ENCODE results near the gene TYR.
"Not testable (repeated sequence)": the region's sequence is repeated elsewhere in the genome, so short reads cannot be mapped to it uniquely, and the experiment has no call there.

Gene TYR

DNA sequence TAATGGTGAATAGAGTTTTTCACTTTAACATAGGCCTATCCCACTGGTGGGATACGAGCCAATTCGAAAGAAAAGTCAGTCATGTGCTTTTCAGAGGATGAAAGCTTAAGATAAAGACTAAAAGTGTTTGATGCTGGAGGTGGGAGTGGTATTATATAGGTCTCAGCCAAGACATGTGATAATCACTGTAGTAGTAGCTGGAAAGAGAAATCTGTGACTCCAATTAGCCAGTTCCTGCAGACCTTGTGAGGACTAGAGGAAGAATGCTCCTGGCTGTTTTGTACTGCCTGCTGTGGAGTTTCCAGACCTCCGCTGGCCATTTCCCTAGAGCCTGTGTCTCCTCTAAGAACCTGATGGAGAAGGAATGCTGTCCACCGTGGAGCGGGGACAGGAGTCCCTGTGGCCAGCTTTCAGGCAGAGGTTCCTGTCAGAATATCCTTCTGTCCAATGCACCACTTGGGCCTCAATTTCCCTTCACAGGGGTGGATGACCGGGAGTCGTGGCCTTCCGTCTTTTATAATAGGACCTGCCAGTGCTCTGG is at the start of gene TYR:
TYR (plus strand) TSS at position 185 of the 541 bp plus-strand sequence; CDS start at position 264, 79 bp downstream.
- DNase-seq, result no peak

DNA sequence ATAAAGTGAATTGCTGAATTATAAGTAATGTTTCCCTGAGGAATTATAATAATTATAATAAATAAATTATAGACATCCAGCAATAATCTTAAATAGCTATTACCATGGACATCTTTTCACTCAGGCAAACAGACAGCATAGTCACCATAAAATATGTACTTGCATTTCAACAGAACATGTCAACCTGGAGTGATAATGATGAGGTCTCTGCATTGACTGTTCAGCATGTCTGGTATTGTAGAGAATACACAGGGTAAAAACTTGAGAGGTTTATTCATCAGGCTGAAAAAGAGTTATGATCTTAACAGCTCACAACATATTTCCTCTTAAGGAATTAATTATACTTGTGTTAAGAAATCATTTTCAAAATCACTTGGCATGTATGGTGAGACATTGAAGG is 41.1 kb upstream of the TYR start:
- DNase-seq, result no peak

DNA sequence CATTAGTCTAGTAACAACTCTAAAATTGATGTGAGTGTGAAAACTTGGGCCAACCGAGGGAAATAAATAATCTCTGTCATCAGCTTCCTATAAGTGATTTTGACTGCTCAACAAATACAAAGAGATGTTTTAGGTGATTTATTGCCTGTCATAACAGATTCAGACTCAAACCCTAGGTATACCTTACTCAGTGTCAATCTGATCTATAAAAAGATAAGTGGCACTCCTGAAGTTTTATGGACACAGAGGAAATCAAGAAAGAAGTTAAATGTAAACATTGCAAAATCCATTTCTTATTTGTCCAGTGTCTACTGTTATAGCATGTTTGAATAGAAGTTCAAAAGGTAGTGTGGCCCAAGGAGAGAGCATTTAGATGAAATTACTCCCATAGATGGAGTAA is 30.4 kb upstream of the TYR start:
- DNase-seq, result no peak

DNA sequence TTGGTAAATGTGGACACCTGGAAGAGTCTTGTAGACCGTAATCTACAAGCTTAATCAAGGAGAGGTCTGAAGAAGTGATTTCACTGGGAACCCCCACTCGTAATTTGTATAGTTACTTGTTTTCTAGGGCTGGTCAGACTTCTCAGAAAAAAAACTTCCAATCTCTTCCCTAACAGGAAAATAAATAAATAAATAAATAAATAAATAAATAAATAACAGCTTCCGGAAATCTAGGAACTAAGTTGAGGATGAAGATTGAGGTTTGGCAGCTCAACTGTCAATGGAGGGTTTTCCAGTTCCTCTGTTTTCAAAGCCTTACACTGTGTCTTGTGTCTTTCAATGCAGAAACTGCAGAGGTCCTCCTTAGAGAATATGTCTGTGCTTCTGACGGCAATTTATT is 17.7 kb upstream of the TYR start:
- DNase-seq, result no peak

DNA sequence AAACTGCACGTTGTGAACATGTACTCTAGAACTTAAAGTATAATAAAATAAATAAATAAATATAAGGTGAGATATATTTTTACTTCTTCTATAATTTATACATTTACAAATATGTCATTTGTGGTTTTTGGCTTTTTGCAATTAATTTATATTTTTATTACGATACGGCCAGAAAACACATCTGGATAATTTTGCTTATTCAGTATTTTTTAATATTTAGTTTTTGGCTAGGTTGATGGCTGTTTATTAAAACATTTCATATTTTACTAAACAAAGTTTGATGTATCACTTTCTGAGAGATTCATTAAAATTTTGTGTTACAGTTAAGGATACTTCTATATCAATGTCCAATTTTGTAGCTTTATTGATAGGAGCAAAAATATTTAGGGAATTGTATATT is 15.7 kb upstream of the TYR start:
- no peak for DNase-seq

DNA sequence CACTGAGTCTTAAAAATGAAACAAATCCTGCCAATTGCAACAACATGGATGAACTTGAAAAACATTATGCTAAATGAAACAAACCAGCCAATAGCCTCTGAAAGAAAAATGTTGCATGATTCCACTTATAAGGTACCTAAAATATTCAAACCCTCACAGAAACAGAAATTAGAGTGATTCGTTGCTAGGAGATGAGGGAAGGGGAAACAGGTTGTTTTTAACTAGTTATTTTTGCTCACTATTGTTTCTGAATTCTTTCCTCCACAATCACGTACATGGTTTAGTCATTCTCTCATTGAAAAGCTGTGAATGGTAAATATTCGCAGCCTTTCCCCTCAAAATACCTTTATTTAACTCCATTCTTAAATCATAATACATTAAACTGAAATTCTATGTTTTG is 14.0 kb upstream of the TYR start:
- DNase-seq, result no peak

DNA sequence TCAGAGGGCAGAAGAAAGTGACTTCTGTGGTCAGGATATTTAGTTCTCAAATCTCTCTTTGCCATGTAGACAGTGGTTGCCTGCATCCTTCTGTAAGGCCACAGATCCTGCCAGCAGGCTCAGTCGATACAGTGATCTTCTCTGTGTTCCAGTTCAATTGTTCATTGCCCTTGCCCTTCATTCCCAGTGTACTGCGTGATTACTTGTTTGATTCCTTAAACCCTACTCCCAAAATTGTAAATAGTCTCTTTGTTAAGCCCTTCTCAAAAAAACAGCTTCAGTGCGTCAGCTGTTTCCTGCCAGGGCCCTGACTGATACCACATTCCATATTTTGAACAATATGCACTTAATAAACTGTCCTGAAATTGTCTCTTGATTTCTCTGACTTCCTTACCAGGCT is 9.3 kb upstream of the TYR start:
- DNase-seq, result no peak

DNA sequence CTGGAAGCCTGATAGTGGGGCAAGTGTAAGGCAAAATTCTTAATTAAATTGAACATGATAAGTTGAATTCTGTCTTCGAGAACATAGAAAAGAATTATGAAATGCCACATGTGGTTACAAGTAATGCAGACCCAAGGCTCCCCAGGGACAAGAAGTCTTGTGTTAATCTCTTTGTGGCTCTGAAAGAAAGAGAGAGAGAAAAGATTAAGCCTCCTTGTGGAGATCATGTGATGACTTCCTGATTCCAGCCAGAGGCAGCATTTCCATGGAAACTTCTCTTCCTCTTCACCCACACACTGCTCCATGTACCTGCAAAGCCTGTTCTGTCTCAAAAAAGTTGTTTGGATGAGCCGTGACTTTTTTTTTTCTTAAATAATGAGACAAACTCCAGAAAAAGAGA is 1.9 kb upstream of the TYR start:
- no peak for DNase-seq

DNA sequence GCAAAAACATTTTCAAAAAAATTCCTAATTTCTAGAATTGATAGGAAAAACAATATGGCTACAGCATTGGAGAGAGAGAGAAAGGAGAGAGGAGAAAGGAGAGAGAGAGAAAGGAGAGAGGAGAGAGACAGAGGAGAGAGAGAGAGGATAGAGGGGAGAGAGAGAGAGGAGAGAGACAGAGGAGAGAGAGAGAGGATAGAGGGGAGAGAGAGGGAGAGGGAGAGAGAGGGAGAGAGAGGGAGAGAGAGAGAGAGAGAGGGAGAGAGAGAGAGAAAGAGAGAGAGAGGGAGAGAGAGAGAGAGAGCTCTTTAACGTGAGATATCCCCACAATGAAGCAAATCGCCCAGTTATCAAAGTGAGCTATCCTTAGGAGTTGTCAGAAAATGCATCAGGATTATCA is 737 bp upstream of the TYR start:
- no peak for DNase-seq

DNA sequence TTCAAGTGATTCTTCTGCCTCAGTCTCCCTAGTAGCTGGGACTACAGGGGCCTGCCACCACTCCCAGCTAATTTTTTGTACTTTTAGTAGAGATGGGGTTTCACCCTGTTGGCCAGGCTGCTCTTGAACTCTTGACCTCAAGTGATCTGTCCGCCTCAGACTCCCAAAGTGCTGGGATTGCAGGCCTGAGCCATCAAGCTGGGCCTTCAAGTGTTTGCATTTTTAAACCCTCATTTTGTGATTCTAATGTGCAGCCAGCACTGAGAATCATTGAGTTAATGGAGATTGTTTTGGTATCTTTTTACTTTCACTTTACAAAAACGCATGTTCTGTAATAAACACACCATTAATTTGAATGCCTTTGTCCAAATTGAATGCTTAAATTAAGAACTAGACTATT is 3.4 kb downstream of the TYR start:
- no peak for DNase-seq

DNA sequence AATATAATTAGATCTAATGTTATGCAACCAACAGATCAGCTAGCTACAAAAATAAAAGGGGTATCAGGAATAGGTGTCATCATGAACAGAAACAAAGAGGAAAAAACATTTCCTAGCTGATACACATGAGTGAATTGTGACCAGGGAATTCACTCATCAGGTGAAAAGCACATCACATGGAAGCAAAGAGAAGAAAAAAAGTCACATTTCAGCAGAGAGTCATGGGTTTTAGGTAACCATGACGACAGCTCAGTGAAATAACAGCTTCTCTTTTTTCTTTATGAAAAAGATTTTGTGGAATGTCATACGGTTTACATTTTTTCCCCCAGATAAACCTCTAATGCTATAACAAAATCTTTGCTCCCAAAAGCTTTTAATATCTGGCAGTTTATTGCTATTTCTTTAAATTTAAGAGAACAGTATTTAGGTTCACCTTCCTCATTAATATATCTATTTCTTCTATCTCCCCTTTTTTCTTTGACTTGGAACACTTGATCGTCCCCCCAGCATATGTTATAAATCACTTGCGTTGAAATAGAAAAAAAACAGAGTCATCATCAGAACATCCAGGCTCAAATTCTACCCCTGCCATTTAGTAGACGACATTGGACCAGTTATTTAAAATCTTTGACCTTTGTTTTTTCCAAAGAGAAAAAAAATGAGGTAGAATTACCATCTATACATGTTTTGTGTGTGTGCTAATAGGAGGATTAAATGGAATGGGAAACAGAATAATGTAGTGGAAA is 5.3 kb downstream of the TYR start:
- DNase-seq, result no peak

DNA sequence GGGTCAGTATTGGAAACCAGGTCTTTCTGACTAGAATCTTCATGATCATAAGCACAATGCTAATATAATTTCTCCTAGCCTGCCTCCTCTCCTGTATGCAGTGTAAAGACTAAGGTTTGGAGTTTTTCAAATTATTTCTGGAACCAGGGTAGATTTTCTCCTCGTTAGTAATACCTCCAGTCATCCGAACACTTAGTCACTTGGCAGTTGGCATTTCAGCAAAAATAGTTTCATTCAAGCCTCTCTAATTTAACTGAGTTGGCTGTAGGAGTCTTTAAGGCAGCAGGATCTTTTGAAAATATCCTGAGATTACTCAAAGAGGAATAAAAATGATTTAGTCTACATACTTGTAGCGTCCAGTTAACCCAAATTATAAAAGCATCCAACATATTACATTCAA is 6.3 kb downstream of the TYR start:
- DNase-seq, result no peak

DNA sequence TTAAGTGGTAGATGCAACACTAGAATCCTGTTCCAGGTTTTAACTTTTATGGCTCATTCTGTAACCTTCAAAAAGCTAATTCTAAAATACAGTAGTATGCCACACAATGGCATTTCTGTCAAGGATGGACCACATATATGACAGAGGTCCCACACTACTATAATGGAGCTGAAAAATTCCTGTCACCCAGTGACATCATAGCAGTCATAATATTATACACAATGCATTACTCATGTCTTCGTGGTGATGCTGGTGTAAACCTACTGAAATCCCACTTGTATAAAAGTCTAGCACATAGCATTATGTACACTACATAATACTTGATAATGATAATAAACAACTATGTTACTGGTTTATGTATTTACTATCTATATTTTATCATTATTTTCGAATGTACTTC is 12.1 kb downstream of the TYR start:
- no peak for DNase-seq

DNA sequence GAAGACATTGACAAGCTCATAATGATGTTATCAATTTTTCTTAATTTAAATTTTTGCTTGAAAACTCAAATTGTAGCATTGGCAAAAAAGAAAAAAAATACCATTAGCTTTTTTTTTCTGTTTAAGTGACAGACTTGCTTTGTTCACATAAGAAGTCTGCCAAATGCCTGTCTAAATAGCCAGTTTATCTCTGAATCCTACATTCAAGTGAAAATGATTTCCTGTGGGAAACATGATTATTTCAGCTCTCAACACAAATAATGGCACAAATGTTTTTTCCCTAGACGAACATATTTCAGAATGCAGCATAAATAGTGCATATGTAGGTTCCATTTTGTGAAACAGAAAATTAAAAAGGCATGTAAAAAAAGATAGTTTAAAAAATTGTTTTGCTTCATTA is 23.5 kb downstream of the TYR start:
- DNase-seq, result no peak

DNA sequence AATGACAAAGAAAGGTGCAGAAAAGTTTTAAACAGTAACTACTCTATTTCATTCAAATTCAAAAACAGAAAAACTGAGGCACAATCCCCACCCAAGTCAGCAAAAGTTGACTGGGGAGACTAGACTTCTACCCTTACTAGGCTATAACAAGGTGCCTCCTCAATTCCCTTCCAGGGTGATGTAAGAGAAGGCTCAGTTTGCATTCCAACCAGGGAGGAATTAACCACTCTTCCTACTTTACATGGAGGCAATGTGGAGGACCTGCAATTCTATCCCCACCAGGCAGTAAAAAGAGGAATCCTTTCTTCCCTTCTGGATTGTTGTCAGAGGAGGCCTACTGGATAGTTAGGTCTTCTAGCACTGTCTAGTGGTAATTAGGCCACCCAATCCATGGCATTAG is 26.1 kb downstream of the TYR start:
- no peak for DNase-seq

DNA sequence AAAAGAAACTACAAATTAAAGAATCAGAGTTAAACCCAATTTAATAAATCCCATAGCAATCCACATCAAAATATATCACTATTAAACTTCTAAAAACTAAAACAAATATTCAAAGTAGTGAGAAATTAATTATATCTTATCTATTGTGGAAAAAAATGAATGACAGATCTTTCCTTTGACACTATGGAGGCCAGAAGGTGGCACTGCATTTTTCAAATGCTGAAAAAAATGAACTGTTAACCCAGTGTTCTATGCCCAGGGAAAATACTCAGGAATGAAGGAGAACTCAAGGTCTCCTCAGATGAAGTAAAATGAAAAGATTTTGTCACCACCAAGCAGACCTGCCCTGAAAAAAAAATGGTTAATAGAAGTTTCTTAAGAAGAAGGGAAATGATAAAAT is 27.7 kb downstream of the TYR start:
- no peak for DNase-seq

DNA sequence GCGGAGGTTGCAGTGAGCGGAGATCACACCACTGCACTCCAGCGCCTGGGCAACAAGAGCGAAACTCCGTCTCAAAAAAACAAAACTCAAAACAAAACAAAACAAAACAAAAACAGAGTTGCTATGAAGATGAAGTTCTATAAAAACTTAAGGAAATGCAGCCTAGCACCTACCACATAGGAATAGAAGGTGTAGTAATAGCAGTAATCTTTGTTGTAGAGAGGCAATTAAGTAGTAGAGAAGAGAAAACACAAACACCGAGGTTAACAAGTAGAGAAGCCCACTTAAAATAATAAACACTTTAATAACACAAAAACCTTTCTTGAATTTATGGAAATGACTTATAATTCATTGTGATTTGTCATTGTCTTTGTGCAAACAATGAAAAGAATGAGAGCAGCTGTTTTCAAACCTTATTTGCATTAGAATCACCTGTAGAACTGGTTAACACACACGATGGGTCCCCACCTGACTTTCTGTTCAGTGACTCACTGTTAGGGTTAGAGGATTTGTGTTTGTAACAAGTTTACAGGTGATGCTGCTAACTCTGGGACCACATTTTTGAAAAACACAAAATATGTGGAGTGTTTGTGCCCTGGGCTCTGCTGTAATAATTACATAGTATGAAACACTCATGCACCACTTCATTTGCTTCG is 43.1 kb downstream of the TYR start:
- DNase-seq, result no peak

DNA sequence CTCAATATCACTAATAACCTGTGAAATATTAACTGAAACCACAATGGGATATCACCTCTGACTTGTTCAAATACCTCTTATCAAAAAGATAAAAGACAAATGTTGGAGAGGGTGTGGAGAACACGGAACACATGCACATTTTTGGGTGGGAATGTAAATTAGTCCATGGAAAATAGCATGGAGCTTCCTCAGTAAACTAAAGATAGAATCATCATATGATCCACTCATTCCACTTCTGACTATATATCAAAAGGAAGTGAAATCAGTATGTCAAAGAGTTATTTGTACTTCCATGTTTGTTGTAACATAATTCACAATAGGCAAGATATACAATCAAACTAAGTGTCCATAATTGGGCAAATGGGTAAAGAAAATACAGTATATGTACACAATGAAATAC is 57.4 kb downstream of the TYR start:
- DNase-seq, result no peak

DNA sequence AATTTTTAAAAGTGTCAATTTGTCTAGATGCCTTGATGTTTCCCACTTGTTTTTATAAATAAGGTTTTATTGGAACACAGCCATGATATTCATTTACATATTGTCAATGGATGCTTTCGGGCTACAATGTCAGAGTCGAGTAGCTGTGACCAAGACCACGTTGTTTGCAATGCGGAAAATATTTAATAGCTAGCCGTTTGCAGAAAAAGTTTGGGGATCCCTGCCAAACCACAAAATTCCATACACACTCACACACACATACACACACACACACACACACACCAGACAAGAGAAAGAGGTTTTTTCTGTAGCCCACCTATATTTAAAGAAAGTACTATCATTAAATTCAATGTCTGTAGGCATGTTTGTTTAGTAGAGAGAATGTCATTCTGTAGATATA is 58.3 kb downstream of the TYR start:
- DNase-seq, result no peak

DNA sequence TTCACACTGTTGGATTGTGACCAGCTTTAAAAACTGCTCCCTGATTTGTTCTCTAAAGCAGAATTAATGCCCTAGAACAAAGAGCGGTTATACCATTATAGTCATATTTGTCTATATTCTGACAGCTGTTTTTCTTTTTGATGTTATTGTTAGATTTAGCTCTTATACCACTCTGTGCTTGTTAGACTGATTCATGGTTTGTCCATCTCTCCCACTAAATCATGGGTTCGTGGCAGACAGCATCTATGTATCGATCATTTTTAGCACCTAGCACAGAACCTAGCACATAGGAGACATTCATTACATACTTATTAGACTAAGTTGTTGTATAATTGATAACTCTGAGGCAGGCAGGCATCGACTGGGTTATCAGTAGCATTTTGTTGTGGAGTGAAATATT is 69.3 kb downstream of the TYR start:
- not testable (repeated sequence) for DNase-seq

DNA sequence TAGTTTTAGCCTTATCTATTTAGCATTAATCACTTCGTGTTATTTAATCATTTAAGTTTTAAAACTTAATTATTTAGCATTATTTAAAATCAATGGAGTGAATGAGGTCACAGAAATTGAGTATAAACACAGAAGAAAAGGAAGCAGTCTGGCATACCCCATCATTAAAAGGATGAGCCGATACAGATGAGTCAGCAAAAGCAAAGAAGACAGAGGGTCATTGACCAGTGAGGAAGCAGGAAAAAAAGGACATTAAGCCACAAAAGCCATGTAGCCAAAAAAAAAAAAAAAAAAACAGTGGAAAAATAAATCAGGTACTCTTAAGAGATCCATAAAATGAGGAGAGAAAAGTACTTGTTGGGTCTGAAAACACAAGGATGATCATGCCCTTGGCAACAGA is 71.5 kb downstream of the TYR start:
- DNase-seq, result no peak

DNA sequence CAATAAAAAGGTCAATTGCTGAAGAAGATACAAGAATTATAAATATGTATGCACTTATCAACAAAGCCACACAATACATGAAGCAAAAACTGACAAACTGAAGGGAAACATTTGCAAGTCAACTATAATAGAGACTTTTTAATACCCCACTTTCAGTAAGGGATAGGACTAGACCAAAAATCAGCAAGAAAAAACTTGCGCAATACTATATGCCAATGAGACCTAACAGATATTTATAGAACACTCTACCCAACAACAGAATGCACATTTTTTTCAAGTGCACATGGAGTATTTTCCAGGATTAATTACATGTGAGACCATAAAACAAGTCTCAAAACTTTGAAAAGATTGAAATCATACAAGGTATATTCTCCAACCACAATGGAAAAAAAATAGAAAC is 83.8 kb downstream of the TYR start:
- not testable (repeated sequence) for DNase-seq

DNA sequence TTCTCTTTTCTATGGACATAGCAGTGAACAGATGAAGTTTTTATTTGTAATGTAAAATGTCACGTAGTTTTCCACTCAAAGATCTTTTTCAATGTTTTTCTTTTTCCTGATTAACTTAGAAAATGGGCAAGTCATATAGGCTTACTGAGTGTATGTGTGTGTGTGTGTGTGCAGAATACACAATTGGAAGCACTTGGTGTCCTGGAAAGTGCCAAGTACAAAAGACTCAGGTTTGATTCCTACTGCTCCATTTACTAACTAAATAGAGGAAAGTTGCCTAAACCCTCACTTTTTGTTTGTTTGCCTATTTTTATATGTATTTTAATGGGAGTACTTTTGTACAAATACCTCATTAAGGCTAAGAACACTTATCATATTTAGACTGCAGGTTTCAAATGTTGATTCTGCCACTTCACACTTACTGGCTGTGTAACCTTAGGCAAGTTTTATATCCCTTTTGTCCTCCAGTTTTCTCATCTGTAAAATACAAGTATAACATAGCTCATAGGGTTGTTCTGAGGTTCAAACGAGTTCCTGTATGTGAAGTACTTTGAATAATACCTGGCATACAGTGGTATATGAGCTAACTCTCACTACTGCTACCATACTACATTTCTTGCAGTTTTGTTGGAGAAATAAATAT is 90.1 kb downstream of the TYR start:
- no peak for DNase-seq

DNA sequence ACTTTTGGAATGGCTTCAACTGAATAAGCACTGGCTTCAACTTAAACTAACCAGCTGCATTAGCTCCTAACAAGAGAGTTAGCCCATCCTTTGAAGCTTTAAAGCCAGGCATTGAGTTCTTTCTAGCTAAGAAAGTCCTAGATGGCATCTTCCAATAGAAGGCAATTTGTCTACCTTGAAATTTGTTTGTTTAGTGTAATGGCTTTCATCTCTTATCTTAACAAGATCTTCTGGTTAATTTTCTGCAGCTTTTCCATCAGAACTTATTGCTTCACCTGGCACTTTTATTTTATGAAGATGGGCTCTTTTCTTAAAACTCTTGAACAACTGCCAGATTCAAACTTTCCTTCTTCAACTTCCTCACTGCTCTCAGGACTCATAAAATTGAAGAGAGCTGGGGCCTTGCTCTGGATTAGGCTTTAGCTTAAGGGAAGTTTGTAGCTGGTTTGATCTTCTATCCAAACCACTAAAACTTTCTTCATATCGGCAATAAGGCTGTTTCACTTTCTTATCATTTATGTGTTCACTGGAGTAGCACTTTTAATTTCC is 94.9 kb downstream of the TYR start:
- not testable (repeated sequence) for DNase-seq
